Measurements from ENCODE around the gene NRXN2. TPM values are rescaled to one million over a fixed set of nuclear protein-coding genes. Genes with fewer than 3 reads are reported as not detected.

Gene NRXN2
- total RNA-seq, 1 experiment from 2014 or later: not detected

GRCh38 chr11:64655941-64656601 is 66.9 kb downstream of the NRXN2 start:
- Mint-ChIP-seq H3K4me3 (ENCODE audit: low read depth, unreplicated experiment) (no peak overlapping the region), H3K4me1 (ENCODE audit: low read depth, unreplicated experiment) (no peaks in the 10 kb centered on the region), H3K9me3 (ENCODE audit: low read depth, unreplicated experiment) (no peaks in the 10 kb centered on the region), H3K27ac (ENCODE audit: unreplicated experiment) (no peak overlapping the region), H3K36me3 (ENCODE audit: insufficient read depth, unreplicated experiment) (no peaks in the 10 kb centered on the region), H3K27me3 (ENCODE audit: unreplicated experiment) (peaks cover 87% of the 10 kb centered on the region)
- BruUV-seq (replicated peaks): no TSS peak
- intact Hi-C loops (cut with micrococcal nuclease; ENCODE audit: unreplicated experiment): no loop called here
- CTCF ChIA-PET: no interaction called here
- no peak for DNase-seq
- TF ChIP-seq CTCF (IDR thresholded peaks at IDR 0.05; ENCODE audit: unreplicated experiment): no peak

- no peaks in the 10 kb centered on the region for H3K4me1 Mint-ChIP-seq (ENCODE audit: low read depth, unreplicated experiment)
- intact Hi-C loops (cut with micrococcal nuclease; ENCODE audit: unreplicated experiment): loop anchor here (5.0 kb wide), 1 partner anchor 298 kb away; the partner anchor contains the start of gene RPS6KA4
- TF ChIP-seq CTCF (IDR thresholded peaks at IDR 0.05; ENCODE audit: unreplicated experiment): no peak
- H3K27ac Mint-ChIP-seq (ENCODE audit: unreplicated experiment): no peak overlapping the region
- no peak overlapping the region for H3K4me3 Mint-ChIP-seq (ENCODE audit: low read depth, unreplicated experiment)
- no TSS peak for BruUV-seq (replicated peaks)
- DNase-seq: no peak
- no peaks in the 10 kb centered on the region for H3K9me3 Mint-ChIP-seq (ENCODE audit: low read depth, unreplicated experiment)
- H3K27me3 Mint-ChIP-seq (ENCODE audit: unreplicated experiment): peaks cover 87% of the 10 kb centered on the region
- H3K36me3 Mint-ChIP-seq (ENCODE audit: insufficient read depth, unreplicated experiment): no peaks in the 10 kb centered on the region
- CTCF ChIA-PET: interaction anchor here (0.6 to 1.1 kb wide), 2 partner anchors 9 to 603 kb away, joined by 3 to 5 read pairs; no protein-coding TSS in a partner anchor
Observed at GRCh38 chr11:64654958-64655541, 67.9 kb downstream of the NRXN2 start.

GRCh38 chr11:64654439-64654838 is 68.6 kb downstream of the NRXN2 start:
- no peak for TF ChIP-seq CTCF (IDR thresholded peaks at IDR 0.05; ENCODE audit: unreplicated experiment)
- H3K27ac Mint-ChIP-seq (ENCODE audit: unreplicated experiment): no peak overlapping the region
- no peaks in the 10 kb centered on the region for H3K9me3 Mint-ChIP-seq (ENCODE audit: low read depth, unreplicated experiment)
- H3K4me1 Mint-ChIP-seq (ENCODE audit: low read depth, unreplicated experiment): no peaks in the 10 kb centered on the region
- no TSS peak for BruUV-seq (replicated peaks)
- intact Hi-C loops (cut with micrococcal nuclease; ENCODE audit: unreplicated experiment): loop anchor here (5.0 kb wide), 1 partner anchor 297 kb away; the partner anchor contains the start of gene RPS6KA4
- CTCF ChIA-PET: interaction anchor here (0.6 to 1.1 kb wide), 2 partner anchors 9 to 604 kb away, joined by 3 to 5 read pairs; no protein-coding TSS in a partner anchor
- H3K4me3 Mint-ChIP-seq (ENCODE audit: low read depth, unreplicated experiment): no peak overlapping the region
- H3K27me3 Mint-ChIP-seq (ENCODE audit: unreplicated experiment): peaks cover 87% of the 10 kb centered on the region
- no peak for DNase-seq
- H3K36me3 Mint-ChIP-seq (ENCODE audit: insufficient read depth, unreplicated experiment): no peaks in the 10 kb centered on the region

GRCh38 chr11:64653388-64653973 is 69.5 kb downstream of the NRXN2 start:
- intact Hi-C loops (cut with micrococcal nuclease; ENCODE audit: unreplicated experiment): loop anchor here (2.0 to 5.0 kb wide), 2 partner anchors 205 to 296 kb away; partner anchors contain the start of gene RPS6KA4
- Mint-ChIP-seq H3K4me3 (ENCODE audit: low read depth, unreplicated experiment) (no peak overlapping the region), H3K4me1 (ENCODE audit: low read depth, unreplicated experiment) (no peaks in the 10 kb centered on the region), H3K27me3 (ENCODE audit: unreplicated experiment) (peaks cover 88% of the 10 kb centered on the region), H3K36me3 (ENCODE audit: insufficient read depth, unreplicated experiment) (no peaks in the 10 kb centered on the region), H3K9me3 (ENCODE audit: low read depth, unreplicated experiment) (no peaks in the 10 kb centered on the region), H3K27ac (ENCODE audit: unreplicated experiment) (no peak overlapping the region)
- no peak for TF ChIP-seq CTCF (IDR thresholded peaks at IDR 0.05; ENCODE audit: unreplicated experiment)
- BruUV-seq (replicated peaks): no TSS peak
- CTCF ChIA-PET: interaction anchor here (1.1 to 2.0 kb wide), 5 partner anchors 89 to 336 kb away, joined by 3 to 15 read pairs (median 6); partner anchors contain the start of genes PRDX5 and TRMT112
- DNase-seq: no peak

All from Calu3 (cell line).